Activated T-cell treated with anti-CD3 and anti-CD28 coated beads, Interleukin-2, amount 50 U/mL, for 72 hours (primary cell): ENCODE measurements around the gene XNDC1N. TPM values are rescaled to one million over a fixed set of nuclear protein-coding genes. Genes with fewer than 3 reads are reported as not detected.
"Not testable (repeated sequence)": the region's sequence is repeated elsewhere in the genome, so short reads cannot be mapped to it uniquely, and the experiment has no call there.

Experiments
- ATAC-seq, 2 donors: fragments of 150-1000 bp; cut with Tn5 transposase; replicated peaks in 1 of 2; 2 replicates each; pipeline ENCODE4 v1.10.0; 2021; ENCODE audit warnings: moderate library complexity in 2 of 2, mild to moderate bottlenecking in 1 of 2
- DNase-seq, 2 donors: peaks; one replicate each; pipeline ENCODE4 v3.0.0; 2021 to 2022; ENCODE audit warnings: mixed read lengths in 1 of 2
- H3K27ac Mint-ChIP-seq: one replicate; pipeline ENCODE4 v1.8.0; 2022; ENCODE audit warnings: mild to moderate bottlenecking, moderate library complexity, mixed read lengths
- H3K27me3 Mint-ChIP-seq: one replicate; pipeline ENCODE4 v1.8.0; 2022; ENCODE audit warnings: low read depth, mixed read lengths
- H3K36me3 Mint-ChIP-seq, 2 donors: one replicate each; pipeline ENCODE4 v1.8.0; 2022; ENCODE audit warnings: mixed read lengths in 2 of 2, mild to moderate bottlenecking in 1 of 2; ENCODE audit not compliant: insufficient read depth in 2 of 2
- H3K4me1 Mint-ChIP-seq: one replicate; pipeline ENCODE4 v1.8.0; 2022; ENCODE audit warnings: low read depth, mixed read lengths
- H3K4me3 Mint-ChIP-seq, 2 donors: one replicate each; pipeline ENCODE4 v1.8.0; 2022; ENCODE audit warnings: mild to moderate bottlenecking in 2 of 2, mixed read lengths in 2 of 2, moderate library complexity in 2 of 2
- H3K9me3 Mint-ChIP-seq, 2 donors: one replicate each; pipeline ENCODE4 v1.8.0; 2022; ENCODE audit warnings: mixed read lengths in 2 of 2
- total RNA-seq, 2 donors: library from RNA; stranded (reverse); gene quantifications; one replicate each; pipeline ENCODE4 v1.2.3, GENCODE V29; 2022

XNDC1N gene
- total RNA-seq, 2 donors from 2014 or later = 21.7 to 30.1 TPM

DNA sequence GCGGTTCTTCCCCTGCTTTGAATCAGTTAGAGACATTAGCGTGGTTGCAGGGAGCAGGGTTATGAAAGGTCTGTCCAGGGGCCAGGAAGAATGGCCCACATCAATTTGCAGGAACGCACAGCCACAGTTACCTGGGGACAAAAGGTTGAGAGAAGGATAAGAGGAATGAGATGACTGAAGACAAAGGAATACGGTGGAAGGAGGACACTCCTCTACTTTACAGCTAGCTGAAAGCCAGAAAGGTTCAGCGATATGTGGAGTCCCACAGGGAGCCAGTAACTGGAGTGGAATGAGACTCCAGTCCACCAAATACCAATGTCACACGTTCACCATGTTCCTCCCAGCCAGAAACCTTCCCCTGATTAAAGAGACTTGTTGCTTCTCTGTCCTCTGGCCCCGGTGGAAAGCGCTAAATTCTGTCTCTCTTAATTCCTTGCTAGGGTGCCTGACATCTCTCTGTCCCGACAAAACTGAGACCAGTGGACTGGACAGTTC lies 10.7 kb downstream of the XNDC1N start:
- H3K36me3 Mint-ChIP-seq = peaks cover 12 to 35% of the 10 kb centered on the region in 2 donors

DNA sequence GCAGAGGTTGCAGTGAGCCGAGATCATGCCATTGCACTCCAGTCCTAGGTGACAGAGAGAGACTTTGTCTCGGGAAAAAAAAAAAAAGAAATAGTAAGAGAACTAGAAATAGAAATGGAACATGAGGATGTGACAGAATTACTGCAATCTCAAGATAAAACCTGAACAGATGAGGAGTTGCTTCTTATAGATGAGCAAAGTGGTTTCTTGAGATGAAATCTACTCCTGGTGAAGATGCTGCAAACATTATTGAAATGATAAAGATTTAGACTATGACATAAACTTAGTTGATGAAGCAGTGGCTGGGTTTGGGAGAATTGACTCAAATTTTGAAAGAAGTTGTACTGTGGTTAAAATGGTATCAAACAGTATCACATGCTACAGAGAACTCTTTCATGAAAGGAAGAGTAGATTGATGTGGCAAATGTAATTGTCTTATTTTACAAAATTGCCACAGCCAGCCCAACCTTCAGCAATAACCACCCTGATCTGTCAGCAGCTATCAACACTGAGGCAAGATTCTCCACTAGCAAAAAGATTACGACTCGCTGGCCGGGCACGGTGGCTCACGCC lies 13.7 kb downstream of the XNDC1N start:
- peaks cover 16 to 45% of the 10 kb centered on the region in 2 donors for H3K36me3 Mint-ChIP-seq
- DNase-seq (peak; percentile 13 to 35), ATAC-seq (peak; percentile 92 to 95)
- H3K4me3 Mint-ChIP-seq = peak overlapping the region; percentile 23 to 68
- no peaks in the 10 kb centered on the region for H3K27me3 Mint-ChIP-seq
- H3K9me3 Mint-ChIP-seq = no peaks in the 10 kb centered on the region
- H3K27ac Mint-ChIP-seq = peak overlapping the region; percentile 49
- H3K4me1 Mint-ChIP-seq = peaks cover 32% of the 10 kb centered on the region

More for the DNA sequence above, 10.7 kb downstream of the XNDC1N start:
- no peaks in the 10 kb centered on the region for H3K9me3 Mint-ChIP-seq
- H3K4me3 Mint-ChIP-seq = no peak overlapping the region
- H3K27ac Mint-ChIP-seq = no peak overlapping the region
- DNase-seq = no peak
- peaks cover 23% of the 10 kb centered on the region for H3K4me1 Mint-ChIP-seq
- no peak for ATAC-seq
- H3K27me3 Mint-ChIP-seq = no peaks in the 10 kb centered on the region

DNA sequence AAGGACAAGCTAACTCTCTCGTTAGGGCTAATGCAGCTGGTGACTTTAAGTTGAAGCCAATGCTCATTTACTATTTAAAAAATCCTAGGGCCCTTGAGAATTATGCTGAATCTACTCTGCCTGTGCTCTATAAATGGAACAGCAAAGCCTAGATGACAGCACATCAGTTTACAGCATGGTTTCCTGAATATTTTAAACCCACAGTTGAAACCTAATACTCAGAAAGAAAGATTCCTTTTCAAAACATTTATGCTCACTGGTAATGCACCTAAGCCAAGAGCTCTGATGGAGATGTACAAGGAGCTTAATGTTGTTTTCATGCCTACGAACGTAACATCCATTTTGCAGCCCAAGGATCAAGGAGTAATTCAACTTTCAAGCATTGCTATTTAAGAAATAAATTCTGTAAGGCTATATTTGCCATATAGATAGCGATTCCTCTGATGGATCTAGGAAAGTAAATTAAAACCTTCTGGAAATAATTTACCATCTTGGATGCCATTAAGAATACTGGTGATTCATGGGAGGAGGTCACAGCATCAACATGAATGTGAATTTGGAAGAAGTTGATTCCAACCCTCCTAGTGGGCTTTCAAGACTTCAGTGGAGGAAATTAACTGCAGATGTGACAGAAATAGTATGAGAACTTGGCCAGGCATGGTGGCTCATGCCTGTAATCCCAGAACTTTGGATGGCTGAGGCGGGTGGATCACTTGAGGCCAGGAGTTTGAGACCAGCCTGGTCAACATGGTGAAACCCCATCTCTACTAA lies 14.5 kb downstream of the XNDC1N start:
- ATAC-seq (no peak), DNase-seq (no peak)
- Mint-ChIP-seq H3K27me3 (no peaks in the 10 kb centered on the region), H3K4me3 (peak overlapping the region; percentile 45), H3K4me1 (peaks cover 32% of the 10 kb centered on the region), H3K9me3 (no peaks in the 10 kb centered on the region), H3K36me3 (peaks cover 16 to 43% of the 10 kb centered on the region in 2 donors), H3K27ac (peak overlapping the region; percentile 49)

DNA sequence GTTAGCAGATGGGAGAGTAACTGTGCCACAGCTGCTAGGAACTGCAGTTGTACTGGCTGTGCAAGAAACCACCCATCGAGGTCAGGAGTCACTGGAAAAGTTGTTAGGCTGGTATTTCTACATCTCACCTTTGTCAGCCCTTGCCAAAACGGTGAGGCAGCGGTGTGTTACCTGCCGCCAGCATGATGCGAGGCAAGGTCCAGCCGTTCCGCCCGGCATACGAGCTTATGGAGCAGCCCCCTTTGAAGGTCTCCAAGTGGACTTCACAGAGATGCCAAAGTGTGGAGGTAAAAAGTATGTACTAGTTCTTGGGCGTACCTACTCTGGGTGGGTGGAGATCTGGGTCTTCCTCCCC lies 16.4 kb downstream of the XNDC1N start:
- DNase-seq, H3K27me3 Mint-ChIP-seq, H3K4me3 Mint-ChIP-seq, ATAC-seq, H3K9me3 Mint-ChIP-seq: not testable (repeated sequence)
- peaks cover 16 to 42% of the 10 kb centered on the region in 2 donors for H3K36me3 Mint-ChIP-seq
- H3K4me1 Mint-ChIP-seq = peaks cover 32% of the 10 kb centered on the region
- peak overlapping the region; percentile 87 for H3K27ac Mint-ChIP-seq

DNA sequence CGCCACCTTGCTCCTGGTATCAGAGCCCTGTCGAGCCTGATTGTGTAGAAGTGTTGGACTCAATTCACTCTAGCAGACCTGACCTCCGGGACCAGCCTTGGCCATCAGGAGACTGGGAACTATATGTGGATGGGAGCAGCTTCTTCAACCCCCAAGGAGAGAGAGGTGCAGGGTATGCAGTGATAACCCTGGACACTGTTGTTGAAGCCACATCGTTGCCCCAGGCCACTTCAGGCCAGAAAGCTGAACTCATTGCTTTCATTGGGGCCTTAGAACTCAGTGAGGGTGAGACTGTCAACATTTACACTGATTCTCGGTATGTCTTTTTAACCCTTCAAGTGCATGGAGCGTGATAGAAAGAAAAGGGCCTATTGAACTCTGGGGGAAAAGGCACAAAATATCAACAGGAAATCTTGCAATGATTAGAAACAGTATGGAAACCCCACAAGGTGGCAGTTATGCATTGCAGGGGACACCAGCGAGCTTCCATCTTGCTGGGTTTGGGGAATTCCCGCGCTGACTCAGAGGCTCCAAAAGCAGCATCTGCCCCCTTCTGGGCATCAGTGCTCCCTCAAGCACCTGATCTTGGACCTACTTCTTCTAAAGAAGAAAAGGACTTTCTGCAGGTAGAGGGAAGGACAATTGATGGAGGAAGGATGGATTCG lies 16.9 kb downstream of the XNDC1N start:
- Mint-ChIP-seq H3K27ac (peak overlapping the region; percentile 87), H3K4me1 (peaks cover 32% of the 10 kb centered on the region), H3K4me3 (peak overlapping the region in 1 of 2 donors; percentile 8), H3K36me3 (peaks cover 13 to 39% of the 10 kb centered on the region in 2 donors)
- peak; percentile 84 to 87 for DNase-seq
- not testable (repeated sequence) for H3K9me3 Mint-ChIP-seq, H3K27me3 Mint-ChIP-seq, ATAC-seq

DNA sequence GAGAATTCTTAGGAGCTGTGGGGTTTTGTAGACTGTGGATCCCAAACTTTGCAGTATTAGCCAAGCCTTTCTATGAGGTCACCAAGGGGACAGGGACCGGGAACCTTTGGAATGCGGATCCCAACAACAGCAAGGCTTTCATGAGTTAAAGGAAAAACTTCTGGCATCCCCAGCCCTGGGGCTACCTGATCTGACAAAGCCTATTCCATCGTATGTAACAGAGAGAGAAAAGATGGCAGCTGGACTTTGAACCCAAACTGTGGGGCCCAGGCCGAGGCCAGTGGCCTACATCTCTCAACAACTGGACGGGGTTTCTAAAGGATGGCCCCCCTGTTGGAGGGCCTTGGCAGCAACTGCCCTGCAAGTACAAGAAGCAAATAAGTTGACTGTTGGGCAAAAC lies 17.6 kb downstream of the XNDC1N start:
- Mint-ChIP-seq H3K4me1 (peaks cover 32% of the 10 kb centered on the region), H3K27ac (peak overlapping the region; percentile 87), H3K36me3 (peaks cover 10 to 37% of the 10 kb centered on the region in 2 donors)
- ATAC-seq, H3K9me3 Mint-ChIP-seq, H3K27me3 Mint-ChIP-seq, DNase-seq, H3K4me3 Mint-ChIP-seq: not testable (repeated sequence)

DNA sequence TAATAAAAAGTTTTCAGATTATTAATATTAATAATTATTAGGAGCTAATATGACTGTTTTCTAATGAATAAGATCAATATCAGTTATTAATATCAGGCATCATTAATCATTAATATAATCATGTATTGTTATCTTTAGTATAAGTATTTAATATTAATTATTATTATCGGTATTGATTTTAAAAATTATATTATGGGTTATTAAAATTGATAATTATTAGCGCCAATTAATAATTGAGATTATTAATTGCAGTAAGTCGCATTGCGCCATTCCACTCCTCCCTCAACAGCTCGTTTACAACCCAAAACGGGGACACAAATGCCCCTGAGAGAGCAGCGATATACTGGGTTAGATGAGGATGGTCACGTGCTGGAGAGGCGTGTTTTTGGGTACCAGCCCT lies 20.2 kb downstream of the XNDC1N start:
- Mint-ChIP-seq H3K36me3 (peaks cover 6 to 28% of the 10 kb centered on the region in 2 donors), H3K27me3 (no peaks in the 10 kb centered on the region), H3K4me1 (peaks cover 12% of the 10 kb centered on the region), H3K4me3 (no peak overlapping the region), H3K27ac (no peak overlapping the region), H3K9me3 (no peaks in the 10 kb centered on the region)
- no peak for ATAC-seq
- no peak for DNase-seq

GRCh38 chr11:71901137-71901536 lies 27.3 kb downstream of the XNDC1N start:
- peaks cover 7 to 23% of the 10 kb centered on the region in 2 donors for H3K36me3 Mint-ChIP-seq
- H3K27me3 Mint-ChIP-seq, H3K27ac Mint-ChIP-seq, ATAC-seq, H3K4me1 Mint-ChIP-seq, DNase-seq, H3K9me3 Mint-ChIP-seq, H3K4me3 Mint-ChIP-seq: not testable (repeated sequence)

GRCh38 chr11:71895961-71896360 lies 32.4 kb downstream of the XNDC1N start:
- ATAC-seq = no peak
- Mint-ChIP-seq H3K4me1 (no peaks in the 10 kb centered on the region), H3K4me3 (no peak overlapping the region), H3K9me3 (no peaks in the 10 kb centered on the region), H3K27ac (no peak overlapping the region), H3K27me3 (no peaks in the 10 kb centered on the region), H3K36me3 (peaks cover 6 to 16% of the 10 kb centered on the region in 2 donors)
- DNase-seq = no peak

DNA sequence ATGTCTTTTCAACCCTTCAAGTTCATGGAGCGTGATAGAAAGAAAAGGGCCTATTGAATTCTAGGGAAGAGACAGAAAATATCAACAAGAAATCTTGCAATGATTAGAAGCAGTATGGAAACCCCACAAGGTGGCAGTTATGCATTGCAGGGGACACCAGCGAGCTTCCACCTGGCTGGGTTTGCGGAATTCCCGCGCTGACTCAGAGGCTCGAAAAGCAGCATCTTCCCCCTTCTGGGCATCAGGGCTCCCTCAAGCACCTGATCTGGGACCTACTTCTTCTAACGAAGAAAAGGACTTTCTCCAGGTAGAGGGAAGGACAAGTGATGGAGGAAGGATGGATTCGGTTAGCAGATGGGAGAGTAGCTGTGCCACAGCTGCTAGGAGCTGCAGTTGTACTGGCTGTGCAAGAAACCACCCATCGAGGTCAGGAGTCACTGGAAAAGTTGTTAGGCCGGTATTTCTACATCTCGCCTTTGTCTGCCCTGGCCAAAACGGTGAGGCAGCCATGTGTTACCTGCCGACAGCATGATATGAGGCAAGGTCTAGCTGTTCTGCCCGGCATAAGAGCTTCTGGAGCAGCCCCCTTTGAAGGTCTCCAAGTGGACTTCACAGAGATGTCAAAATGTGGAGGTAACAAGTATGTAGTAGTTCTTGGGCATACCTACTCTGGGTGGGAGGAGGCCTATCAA lies 39.1 kb downstream of the XNDC1N start:
- not testable (repeated sequence) for H3K36me3 Mint-ChIP-seq, ATAC-seq, DNase-seq, H3K27ac Mint-ChIP-seq, H3K9me3 Mint-ChIP-seq, H3K4me1 Mint-ChIP-seq, H3K4me3 Mint-ChIP-seq, H3K27me3 Mint-ChIP-seq

DNA sequence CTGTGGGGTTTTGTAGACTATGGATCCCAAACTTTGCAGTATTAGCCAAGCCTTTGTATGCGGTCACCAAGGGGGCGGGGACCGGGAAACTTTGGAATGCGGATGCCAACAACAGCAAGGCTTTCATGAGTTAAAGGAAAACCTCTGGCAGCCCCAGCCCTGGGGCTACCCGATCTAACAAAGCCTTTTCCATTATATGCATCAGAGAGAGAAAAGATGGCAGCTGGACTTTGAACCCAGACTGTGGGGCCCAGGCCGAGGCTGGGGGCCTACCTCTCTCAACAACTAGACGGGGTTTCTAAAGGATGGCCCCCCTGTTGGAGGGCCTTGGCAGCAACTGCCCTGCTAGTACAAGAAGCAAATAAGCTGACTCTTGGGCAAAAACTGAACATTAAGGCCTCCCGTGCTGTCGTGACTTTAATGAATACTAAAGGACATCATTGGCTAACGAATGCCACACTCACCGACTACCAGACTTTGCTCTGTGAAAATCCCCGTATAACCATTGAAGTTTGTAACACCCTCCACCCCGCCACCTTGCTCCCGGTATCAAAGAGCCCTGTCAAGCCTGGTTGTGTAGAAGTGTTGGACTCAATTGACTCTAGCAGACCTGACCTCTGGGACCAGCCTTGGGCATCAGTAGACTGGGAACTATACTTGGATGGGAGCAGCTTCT lies 39.9 kb downstream of the XNDC1N start:
- not testable (repeated sequence) for ATAC-seq, DNase-seq, H3K36me3 Mint-ChIP-seq, H3K4me1 Mint-ChIP-seq, H3K9me3 Mint-ChIP-seq, H3K27me3 Mint-ChIP-seq, H3K4me3 Mint-ChIP-seq, H3K27ac Mint-ChIP-seq

DNA sequence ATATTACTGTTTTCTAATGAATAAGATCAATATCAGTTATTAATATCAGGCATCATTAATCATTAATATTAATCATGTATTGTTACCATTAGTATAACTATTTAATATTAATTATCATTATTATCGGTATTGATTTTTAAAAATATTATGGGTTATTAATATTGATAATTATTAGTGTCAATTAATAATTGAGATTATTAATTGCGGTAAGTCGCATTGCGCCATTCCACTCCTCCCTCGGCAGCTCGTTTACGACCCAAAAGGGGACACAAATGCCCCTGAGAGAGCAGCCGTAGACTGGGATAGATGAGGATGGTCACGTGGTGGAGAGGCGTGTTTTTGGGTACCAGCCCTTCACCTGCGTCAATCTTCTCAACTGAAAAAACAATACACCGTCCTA lies 42.6 kb downstream of the XNDC1N start:
- not testable (repeated sequence) for DNase-seq, H3K4me1 Mint-ChIP-seq, H3K9me3 Mint-ChIP-seq, H3K27me3 Mint-ChIP-seq, H3K27ac Mint-ChIP-seq, ATAC-seq, H3K4me3 Mint-ChIP-seq, H3K36me3 Mint-ChIP-seq
